ENCODE data around the gene NFATC1.

NFATC1 gene

DNA sequence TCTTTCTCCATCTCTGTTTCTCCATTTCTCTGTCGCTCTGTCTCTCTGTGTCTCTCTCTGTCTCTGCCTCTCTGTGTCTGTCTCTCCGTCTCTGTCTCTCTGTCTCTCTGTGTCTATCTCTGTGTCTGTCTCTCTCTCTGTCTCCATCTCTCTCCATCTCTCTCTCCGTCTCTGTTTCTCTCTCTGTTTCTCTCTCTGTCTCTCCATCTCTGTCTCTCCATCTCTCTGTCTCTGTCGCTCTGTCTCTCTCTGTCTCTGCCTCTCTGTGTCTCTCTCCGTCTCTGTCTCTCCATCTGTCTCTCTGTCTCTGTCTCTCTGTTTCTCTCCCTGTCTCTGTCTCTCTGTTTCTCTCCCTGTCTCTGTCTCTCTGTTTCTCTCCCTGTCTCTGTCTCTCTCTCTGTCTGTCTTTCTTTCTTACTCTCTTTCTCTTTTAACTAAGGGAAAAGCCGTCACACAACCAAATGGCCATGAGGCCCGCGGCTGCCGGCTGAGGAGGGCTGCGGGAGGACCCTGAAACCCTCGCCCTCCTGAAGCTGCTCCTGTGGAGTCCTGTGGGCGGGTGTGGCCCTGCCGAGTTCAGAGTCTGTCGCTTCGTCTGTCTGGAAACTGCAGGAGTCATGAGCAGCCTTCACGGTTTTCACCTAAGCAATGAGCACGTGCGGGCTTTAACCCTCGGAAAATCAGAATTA lies 29.3 kb downstream of the NFATC1 start:
- no peak for FAIRE-seq

DNA sequence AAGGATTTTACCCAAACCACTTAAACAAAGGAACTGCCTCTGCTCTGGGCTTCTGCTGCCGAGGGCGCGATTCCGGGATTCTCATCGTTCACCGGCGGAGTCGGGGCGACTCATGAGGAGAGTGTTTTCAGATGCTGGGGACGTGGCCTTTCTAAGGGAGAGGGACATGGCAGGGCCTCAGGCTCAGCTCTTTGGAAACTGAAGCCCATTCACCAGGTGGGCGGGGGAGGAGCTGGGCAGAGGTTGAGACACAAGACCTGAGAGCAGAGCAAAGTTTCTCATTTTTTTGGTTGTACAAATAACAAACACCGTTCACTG lies 29.8 kb downstream of the NFATC1 start:
- FAIRE-seq, result no peak

DNA sequence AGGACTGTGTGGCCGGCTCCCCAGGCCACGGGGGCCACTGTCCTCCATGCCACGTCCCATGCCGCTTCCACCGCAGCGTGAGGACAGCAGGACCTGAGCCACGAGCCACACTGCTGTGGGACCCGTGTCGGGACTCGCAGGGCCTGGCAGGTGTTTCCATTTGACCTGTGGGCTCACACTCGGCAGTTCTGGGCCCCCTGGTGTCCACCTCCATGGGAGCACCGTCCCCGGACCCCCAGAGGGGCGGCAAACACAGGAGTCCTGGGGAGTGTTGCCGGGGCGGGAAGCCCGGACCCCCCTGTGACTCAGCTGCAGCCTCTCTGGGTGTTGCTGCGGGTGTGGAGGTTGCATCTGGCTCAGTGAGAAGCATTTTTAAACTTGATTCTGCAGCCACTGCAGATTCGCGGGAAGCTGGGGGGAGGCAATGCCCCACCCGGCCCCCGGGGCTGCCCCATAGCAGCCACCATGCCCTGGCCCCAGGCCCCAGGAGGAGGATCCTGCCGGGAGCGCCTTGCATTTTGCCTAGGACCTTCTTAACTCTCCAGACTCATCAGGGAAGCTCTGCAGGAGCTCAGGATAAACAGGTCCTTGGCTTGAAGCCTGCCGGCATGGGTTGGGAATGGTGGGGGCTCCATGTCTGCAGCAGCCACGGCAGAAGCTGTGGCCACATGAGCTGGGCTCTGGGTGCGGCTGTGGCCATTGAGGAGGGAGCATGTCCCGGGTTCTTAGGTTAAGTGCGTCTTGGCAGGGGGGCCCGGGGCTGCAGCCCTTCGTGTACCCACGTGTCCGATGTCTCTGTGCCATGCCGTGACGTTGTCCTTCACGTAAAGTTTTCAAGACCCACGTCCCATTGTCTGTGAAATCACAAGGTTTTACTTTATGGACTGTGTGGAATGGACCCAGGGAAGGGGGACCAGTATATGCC lies 30.9 kb downstream of the NFATC1 start:
- FAIRE-seq, result no peak

DNA sequence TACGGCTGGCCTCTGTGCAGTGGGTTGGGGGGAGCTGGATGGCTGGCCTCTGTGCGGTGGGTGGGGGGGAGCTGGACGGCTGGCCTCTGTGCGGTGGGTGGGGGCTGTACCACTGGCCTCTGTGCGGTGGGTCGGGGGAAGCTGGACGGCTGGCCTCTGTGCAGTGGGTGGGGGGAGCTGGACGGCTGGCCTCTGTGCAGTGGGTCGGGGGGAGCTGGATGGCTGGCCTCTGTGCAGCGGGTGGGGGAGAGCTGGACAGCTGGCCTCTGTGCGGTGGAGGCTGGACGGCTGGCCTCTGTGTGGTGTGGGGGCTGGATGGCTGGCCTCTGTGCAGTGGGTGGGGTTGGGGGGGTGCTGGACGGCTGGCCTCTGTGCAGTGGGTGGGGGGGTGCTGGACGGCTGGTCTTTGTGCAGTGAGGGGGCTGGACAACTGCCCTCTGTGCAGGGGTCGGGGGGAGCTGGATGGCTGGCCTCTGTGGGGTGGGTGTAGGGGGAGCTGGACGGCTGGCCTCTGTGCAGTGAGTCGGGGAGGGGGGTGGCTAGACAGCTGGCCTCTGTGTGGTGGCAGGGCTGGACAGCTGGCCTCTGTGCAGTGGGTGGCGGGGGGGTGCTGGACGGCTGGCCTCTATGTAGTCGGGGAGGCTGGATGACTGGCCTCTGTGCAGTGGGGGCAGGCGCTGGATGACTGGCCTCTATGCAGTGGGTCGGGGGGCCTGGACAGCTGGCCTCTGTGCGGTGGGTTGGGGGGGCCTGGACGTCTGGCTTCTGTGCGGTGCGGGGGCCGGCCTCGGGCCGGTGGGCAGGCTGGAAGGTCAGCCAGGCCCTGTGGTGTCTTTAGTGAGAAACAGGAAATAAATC lies 31.9 kb downstream of the NFATC1 start:
- no peak for FAIRE-seq

DNA sequence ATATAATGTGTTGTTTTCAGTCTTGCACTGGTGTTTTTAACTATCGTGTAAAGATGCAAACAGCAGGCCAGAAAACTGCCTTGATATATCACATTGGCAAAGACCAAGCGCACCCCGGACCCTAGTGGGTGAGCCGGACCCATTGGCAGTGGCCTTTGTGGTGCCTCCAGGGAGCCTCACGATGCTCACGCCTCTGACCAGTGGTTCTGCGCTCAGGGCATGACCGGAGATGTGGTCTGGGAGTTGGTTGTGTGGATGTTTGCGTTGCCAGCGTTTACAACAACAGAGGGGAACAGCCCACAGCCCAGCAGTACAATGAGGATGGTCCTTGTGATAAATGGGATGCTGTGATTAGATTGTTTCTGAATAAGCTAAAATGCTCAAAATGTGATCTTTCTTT lies 32.6 kb downstream of the NFATC1 start:
- no peak for FAIRE-seq

DNA sequence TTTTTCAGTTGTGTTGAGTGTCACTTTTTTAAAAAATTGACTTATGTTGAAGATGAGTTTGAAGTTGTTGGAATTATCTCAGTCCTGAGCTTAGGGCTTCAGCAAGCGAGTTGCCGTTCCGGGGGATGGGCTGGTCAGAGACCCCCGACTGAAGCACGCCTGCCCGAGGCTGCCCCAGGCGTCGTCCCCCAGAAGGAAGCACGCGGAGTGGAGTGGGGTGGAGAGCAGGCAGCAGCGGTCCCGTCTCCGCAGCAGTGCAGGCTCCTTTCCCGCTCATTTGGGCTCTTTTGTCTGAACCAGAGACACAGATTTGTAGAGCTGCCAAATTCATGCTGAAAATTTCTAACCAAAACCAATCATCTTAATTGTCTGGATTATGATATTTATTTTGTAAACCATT lies 33.7 kb downstream of the NFATC1 start:
- FAIRE-seq, result no peak

DNA sequence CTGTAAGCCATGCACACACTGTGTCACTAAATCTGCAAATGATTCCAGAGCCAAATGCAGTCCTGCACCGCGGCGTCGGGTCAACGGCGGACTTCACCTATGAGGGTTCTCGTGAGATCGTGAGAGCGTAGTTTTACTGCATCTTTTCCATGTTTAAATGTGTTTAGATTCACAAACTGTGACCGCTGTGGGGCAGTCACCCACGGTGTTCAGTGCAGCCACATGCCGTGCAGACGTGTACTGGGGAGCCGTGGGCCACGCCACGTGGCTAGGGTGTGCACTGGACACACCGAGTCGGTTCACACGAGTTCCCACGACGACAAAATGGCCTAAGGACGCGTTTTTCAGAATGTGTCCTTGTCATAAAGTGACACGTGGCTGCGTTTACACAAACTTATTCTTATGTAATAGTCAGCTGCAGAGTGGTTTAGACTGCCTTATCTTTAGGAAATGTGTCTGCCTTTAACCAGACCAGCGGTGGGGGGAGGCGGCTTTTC lies 34.1 kb downstream of the NFATC1 start:
- no peak for FAIRE-seq

DNA sequence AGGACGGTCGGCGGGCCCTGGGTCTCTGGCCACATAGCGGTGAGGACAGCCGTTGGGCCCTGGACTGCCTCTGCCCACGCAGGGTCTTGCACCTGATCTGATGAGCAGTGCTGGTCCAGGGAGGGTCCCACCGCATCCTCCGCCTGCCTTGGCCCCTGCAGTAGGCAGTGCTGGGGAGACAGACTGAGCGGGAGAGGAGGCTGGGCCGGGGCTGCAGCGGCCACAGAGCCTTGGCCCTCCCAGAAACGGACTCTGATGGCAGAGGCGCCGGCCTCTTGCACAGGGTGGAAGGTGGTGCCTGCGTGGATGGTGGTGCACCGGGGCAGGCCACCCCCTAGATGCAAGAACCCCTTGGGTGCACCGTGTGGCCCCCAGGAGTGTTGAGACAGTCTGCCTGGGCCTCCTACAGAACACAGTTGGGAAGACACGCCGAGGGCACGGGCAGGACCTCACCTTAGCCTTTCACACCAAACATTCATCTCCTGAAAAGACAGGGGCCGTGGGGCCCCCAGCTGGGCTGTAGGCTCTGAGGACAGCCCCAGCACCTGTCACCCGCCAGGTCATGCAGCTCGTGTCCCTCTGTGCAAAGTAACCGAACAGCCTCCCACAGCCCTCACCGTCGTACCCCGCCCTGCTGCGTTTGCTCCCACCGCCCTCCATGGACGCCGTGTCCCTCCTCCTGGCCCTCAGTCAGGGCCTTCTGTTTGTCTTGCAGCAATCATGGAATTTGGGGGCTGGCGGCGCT lies 36.8 kb downstream of the NFATC1 start:
- no peak for FAIRE-seq

DNA sequence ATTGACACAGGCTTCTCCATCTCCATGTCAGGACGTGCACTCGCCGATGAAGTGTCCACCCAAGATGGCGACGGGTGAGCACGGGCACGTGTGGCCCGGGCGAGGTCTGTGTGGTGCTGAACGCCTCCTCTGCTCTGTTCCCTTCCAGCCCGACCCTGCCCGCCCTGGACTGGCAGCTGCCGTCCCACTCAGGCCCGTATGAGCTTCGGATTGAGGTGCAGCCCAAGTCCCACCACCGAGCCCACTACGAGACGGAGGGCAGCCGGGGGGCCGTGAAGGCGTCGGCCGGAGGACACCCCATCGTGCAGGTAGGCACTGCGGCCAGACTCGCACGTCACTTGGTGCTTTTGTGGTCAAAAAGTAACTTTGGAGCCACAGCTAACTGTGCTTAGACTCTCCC lies 37.7 kb downstream of the NFATC1 start:
- FAIRE-seq, result no peak

DNA sequence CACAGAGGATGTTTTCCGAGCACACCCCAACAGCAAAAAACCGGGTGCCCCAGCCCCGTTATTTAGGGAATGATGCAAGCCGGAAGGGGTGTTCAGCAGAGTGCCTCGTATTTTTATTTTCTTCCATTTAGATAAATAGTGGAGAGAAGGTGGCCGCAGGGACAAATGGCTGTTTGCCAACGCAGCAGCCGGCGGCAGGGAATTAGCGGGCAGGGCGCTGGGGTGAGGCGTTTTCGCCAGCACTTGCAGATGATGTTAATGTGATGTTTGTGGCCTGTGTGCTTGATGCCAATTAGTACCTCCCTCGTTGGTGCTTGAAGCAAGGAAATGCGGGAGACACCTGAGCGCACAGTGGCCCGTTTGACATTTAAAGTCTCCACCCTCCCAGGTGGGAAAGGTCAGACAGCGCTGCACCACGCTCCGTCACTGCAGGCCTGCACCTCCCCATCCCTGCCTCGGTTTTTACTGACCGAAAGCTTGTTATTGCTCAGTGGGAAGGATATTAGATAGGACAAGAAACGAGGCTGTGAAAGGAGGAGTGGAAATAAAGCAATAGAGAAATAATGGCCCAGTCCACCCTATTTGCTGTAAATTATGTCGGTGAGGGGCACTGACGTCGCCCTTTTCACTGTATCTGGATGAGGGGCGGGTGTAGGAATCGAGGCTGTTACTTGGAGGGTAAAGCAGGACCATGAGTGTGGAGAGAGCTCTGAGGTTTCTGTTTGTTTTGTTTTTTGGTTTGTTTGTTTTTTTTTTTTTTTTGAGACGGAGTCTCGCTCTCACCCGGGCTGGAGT lies 39.1 kb downstream of the NFATC1 start:
- FAIRE-seq, result no peak

DNA sequence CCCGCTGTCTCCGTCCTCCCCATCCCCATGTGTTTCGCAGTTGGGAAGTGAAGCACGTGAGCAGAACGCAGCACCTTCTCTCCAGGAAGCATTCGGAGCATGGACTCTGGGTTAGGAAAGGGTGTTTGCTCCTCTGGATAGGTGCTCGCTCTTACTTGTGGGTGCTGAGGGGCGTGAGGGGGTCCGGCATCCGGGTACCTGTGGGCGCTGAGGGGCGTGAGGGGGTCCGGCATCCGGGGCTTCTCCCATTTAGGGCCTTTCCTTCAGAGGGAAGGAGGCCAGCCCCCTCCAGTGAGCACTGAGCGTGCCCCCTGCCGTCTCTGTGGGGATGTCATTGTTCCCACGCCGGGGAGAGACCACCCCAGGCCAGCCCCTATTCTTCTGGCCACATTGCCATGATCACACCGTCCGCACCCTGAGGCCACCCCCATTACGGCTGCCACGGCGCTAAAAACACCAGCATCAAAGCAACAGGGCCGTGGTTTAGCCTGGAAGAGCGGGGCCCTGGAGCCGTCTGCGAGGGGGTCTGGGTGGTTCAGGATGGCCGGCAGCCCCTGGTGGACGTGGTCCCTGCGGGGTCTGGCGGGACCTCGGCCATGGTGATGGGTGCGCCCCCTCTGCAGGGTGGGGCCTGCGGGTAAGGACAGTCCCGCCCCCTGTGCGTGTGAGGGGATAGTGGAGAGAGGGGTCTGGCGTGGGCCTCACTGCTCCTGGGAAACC lies 41.0 kb downstream of the NFATC1 start:
- FAIRE-seq, result no peak

DNA sequence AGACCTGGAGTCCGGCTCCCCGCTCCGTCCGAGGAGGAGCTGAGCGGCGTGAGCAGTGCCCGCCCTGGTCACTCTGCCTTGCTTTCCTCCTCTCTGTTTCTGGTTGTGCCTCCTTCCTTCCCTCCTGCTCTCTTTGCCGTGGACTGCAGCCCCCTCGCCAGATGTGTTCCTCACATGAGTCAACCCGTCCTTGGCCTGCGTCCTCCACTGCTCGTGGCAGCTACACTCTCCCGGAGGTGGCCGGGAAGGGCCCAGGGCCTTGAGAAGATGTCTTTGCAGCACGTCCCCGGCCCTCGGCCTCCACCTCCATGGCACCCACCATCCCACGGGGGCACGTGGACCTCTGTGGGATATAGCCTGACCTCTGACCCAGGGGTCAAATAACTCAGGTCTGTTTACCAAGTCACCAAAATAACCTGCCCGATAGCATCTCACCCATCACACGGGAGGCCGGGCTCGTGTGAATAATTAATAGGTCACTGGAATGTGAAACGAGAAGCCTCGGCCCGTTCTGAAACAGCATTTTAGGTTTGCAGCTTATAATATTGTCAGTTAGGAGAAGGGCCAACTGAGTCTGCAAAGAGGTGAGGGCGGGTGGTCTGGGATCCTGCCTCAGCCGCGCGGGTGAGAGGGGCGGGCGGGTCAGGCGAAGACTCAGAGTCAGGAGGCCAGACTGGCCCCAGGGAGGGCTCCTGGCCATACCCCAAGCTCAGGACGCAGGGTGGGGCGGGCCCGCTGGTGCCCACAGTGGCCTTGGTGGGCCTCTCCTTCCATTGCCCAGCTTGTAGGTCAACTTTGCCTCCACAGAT lies 42.6 kb downstream of the NFATC1 start:
- no peak for FAIRE-seq

DNA sequence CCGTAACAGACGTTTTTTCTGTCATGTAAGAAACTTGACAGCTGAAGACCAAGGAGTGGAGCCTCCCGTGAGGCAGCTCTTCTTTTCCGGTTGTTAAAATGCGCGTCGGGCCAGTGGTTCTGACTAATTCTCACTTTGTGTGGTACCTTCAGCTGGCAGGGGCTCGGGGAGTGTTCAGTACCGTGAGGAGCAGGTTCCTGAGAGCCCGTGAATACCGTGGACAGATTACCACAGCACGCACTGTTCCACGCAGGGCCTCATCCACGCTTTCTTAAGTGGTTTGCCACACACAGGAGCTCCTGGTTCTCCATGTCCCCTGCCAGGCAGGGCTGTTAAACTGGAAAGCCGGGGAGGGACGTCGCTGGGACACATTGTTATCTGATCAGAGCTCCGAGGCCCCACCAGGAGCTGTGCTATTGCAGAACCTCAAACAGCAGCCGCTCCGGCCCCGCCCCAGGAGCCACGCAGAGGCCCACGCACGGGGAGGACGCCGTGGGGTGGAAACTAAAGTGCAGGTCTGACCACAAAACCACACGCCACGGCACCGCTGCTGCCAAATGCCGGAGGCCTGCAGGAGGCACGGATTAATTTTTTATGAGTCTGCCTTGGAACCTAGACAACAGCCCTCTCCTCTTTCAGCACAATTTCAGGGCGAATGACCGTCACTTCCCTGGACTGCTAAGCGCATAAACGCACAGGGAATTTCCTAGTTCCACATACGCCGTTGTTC lies 43.3 kb downstream of the NFATC1 start:
- no peak for FAIRE-seq

DNA sequence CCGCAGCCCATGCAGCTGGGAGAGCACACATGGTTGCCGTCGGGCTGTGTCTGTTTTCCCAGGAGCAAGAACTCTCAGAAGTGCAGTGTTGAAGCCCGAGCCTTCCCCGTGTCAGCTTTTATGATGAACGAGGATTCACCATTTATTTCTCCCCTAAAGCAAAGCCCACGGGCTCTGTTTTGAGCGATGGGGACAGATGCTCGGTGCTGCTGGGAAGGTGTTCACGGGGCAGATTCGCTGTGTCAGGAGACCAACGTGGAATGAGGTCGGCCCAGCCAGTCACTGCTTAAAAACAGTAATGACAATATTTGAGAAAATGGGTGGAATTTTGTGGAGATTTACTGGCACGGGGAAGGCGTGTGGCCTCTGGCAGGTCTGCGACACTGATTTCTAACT lies 43.9 kb downstream of the NFATC1 start:
- FAIRE-seq, result no peak

DNA sequence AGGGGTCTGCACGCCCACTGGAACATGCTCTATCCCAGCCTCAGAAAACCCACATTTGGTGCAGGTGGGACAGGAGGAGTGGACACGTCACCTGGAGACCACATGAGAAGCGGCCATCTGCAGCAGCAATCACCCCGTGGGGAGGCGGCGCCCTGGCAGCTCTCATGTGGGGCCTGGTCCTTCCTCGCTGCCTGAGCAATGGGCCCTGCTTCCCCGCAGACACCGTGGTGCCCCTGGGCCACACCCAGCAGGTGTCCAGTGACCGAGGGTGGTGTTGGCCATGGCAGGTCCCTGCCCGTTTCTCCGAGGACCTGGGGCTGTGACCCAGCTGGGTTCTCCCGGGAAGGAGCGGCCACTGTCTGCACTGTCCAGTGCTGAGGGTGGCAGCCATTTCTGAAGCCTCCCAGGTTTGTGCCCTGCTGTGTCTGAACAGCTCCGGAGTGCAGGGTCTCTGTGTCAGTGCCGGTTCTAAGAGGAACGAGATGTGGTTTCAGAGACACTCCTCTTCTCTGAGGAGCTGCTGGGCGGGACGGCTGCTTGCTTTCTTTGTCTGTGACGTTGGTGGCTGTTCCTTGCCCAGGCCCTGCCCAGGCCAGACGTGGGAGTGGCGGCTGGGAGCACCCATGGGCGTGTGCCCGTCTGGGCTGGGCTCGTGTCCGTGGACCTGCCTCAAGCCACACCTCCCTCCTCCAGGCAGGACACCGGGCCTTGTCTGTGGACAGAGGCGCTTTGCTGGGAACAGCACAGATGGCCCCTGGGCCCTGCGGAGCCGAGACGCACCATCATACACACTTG lies 44.8 kb downstream of the NFATC1 start:
- FAIRE-seq, result no peak

DNA sequence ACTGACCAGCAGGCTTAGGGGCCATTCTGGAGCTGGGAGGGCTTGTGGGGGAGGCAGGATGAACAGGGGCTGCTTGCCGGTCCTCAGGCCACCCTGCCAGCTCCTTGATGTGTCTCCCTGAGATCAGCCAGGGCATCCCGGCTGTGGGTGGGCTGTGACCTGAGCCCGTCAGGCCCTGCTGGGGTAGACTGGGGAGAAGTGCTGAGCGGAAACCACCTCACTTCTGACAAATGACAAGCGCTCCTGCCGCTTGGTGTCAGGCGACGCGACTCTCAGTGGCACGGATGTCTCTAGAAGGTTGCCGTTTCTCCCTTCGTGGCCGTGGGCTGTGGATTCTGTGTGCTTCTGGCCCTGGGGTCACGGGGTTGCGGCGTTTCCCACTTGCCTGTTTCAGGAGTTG lies 45.7 kb downstream of the NFATC1 start:
- no peak for FAIRE-seq

DNA sequence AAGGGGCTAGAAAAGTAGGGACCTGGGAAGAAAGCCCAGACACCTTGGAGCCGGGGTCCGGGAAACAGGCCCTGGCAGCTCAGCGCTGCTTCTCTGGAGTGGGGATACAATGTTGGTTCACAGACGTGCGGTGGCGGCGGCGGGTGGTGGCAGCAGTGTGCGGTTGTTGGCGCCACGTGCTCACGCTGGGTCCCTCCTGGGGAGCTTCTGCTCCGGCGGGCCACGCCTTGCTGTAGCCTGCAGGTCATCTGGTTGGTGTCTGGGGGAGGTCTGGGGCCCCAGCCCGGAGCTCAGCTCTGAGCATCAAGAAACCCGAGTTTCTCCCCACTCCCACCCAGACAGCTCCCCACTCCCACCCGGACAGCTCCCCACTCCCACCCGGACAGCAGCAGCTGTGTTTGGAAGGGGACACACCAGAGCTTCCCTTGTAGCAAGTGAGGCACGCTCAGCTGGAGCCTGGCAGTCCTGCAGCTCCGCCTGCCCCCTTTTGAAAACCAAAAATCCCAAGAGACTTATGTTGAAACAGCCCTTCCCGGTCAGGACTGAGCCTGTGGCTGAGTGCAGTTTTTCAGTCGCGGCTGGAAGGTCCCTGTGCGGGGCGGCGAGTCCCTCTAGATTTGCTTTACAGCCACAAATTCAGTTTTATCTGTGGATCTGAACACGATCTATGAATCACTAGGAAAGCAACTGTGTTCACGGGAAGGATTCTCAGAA lies 46.9 kb downstream of the NFATC1 start:
- FAIRE-seq, result no peak

DNA sequence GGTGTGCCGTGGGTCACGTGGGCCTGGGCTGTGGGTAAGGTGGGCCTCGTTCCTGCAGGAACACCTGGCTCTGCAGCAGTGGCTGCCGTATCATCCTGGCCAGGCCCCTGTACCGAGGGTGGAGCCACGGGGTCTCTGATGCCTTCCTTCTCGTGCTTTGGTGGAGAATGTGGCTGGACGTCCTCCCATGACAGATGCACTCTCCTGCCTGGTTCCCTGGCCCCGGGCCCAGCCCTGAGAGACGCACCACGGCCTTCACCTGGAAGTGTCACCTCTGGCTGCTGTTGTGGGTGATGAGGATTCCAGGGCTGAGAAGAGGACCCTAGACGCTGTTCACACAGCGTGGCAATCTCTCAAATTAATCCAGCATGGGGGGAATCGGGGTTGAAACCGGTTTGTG lies 49.5 kb downstream of the NFATC1 start:
- FAIRE-seq, result no peak
